OCI-LY7 (cell line): ENCODE results near the gene LTB.
A peak's percentile ranks its signal among the peaks of the same experiment; 100 is the strongest.

Experiments used
- CTCF ChIP-seq: fragments of 200-600 bp; sonication (generic); conservative IDR thresholded peaks from 2 replicates; pipeline ENCODE4 v1.5.1; 2014; ENCODE audit warnings: mild to moderate bottlenecking, antibody characterized with exemption, low read length, moderate library complexity, mixed read lengths
- EZH2phosphoT487 ChIP-seq: fragments of 200-600 bp; sonication (generic); IDR thresholded peaks from 2 replicates; pipeline ENCODE4 v1.6.1; 2018; ENCODE audit warnings: low read depth, borderline replicate concordance, mild to moderate bottlenecking, mixed run types, antibody characterized with exemption, low read length, moderate library complexity, mixed read lengths

- peak; percentile 82 for TF ChIP-seq CTCF
- no peak for TF ChIP-seq EZH2phosphoT487
Observed at GRCh38 chr6:31585491-31585890, 3.3 kb upstream of the LTB start.
